ENCODE data around the gene OXNAD1. TPM values are rescaled to one million over a fixed set of nuclear protein-coding genes. Genes with fewer than 3 reads are reported as not detected.
A peak's percentile ranks its signal among the peaks of the same experiment; 100 is the strongest.

OXNAD1 gene, protein sequence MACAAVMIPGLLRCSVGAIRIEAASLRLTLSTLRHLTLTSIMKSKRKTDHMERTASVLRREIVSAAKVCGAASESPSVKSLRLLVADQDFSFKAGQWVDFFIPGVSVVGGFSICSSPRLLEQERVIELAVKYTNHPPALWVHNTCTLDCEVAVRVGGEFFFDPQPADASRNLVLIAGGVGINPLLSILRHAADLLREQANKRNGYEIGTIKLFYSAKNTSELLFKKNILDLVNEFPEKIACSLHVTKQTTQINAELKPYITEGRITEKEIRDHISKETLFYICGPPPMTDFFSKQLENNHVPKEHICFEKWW
- 10 to 100 TPM; 12.8 to 15.4 TPM for total RNA-seq
- long read RNA-seq, transcript OXNAD1-201 (9 exons, 3,929 nt) = major isoform, 7 of 25 reads
- long read RNA-seq, partial matches to known transcripts = 1 of 25 reads
- long read RNA-seq, other reads (novel, unspliced or antisense) = 10 of 25 reads

DNA sequence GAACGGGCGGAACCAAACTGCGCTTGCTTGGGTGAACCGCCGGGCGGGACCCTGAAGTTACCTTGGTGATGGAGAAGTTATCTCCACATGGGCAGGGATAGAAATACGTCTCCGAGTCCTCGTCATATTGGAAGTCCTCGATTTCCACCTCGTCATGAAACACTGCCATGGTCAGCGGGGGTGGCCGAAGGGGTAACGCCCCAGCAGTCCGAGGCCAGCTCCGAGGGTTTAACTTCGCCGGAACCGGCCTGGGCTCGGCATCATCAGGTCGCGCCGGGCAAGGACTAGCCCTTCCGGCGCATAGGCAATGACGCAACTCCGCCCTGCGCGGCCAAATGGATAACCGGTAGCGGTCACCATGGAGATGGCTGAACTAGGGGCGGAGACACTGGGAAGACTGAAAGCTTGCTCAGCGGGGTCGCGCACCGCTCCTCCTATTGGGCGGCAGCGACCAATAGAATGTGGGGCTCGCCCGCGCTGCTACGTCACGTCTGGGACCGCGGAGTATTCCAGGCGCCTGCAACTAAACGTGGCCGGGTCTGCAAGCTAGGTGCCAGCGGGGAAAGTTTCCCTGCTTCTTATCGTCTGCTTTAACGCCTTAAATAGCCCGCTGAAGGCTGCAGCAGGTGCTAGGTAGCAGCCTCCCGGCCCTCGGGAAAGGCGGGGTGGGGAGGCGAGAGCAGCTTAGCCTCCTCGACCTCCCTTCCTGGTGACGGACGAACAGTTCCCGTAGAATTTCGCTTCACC is at the start of gene OXNAD1, which contains the start of gene DPH3:
TSS of gene OXNAD1 (plus strand) at position 505 of the 747 bp plus-strand sequence. CDS start 5,741 bp downstream, outside the sequence.
TSS of gene DPH3 (minus strand) at position 236 of the 747 bp plus-strand sequence. CDS start at position 169, 67 bp downstream.
- intact Hi-C loops (cut with DNase I) = no loop called here
- ATAC-seq (peak; percentile 100), DNase-seq (peak; percentile 100)

DNA sequence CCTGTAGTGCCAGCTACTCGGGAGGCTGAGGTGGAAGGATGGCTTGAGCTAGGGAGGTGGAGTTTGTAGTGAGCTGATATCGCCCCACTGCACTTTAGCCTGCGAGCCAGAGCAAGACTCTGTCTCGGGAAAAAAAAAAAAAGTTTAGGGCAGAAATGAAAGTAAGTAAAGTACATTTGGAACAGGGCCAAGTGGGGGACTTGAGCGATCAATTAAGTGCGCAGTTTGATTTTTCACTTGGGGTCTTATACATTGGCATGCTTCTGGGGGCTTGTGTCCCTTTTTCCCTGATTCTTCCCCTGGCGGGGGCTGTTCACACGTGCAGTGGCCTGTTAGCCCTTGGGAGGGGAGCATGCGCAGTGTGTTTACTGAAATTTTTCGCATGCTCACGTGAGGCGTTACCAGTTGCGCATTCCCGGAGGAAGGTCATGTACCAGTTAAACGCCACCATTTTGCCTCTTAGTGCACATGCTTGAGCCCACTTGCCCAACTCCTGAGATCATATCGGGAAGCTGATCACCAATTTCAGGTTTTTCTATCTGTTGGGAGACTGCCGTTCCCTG is 48.6 kb upstream of the OXNAD1 start:
- intact Hi-C loops (cut with DNase I) = no loop called here
- DNase-seq = no peak
- ATAC-seq = no peak

DNA sequence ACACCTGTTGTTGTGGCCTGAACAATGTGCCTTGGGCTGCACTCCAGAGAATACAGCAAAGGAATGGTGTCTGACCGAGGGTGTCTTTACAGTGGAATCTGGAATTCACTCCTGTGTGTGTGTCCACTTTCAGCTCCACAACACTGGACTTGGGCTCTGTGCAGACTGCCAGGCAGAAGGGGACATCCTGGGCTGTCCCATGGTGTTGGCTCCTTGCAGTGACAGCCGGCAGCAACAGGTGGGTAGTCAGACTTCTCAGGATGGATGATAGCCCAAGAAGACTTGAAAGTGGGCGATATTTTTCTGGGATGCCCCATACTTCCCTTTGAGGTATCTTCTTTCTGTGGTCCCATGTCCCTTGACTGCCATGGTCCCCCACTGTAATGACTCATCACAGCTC is 45.2 kb upstream of the OXNAD1 start:
- ATAC-seq = no peak
- intact Hi-C loops (cut with DNase I) = no loop called here
- no peak for DNase-seq

DNA sequence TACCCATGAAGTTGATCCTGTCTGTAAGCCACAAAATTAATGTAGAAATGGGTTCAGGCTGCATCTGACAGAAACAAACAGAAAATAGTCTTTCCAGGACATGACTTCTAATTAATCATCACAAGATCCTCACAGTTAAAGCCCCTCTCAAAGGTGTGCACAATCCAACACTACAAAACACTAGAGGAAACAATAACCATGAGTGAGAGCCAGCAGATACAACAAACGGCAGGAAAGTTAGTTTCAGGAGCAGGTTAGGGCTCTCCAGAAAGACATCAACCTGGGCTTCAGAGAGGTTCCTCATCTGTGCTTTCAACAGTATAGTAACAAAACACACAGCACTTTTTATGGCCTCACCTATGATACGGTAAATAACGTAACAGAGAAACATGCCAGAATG is 43.0 kb upstream of the OXNAD1 start:
- intact Hi-C loops (cut with DNase I) = no loop called here
- ATAC-seq (no peak), DNase-seq (no peak)

DNA sequence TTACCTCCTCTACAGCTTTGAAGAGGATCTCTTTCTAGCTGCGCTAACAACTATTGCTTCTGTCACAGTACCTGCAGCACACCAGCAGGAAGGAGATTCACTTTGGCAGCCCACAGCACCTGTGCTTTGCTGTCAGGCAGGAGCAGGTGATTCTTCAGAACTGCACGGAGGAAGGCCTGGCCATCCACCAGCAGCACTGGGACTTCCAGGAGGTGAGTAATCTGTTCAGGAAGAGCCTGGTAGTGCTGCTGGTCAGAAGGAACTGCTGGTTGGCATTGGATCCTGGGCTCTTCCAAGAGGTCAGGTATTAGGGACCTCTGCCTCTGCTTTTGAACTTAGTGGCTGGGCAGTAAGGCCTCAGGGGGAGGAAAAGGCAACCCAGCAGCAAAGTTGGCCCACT is 42.5 kb upstream of the OXNAD1 start:
- intact Hi-C loops (cut with DNase I) = no loop called here
- no peak for DNase-seq
- ATAC-seq = no peak

DNA sequence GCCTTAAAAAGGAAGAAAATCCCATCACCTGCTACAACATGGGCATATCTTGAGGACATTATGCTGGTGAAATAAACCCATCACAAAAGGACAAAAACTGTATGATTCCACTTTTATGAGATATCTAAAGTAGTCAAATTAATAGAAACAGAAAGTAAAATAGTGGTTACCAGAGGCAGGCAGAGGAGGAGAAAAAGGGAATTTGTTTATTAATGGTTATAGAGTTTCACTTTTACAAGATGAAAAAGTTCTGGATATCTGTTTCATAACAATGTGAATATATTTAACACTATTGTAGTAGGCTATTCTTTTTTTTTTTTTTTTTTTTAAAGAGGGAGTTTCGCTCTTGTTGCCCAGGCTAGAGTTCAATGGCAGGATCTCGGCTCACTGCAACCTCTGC is 40.7 kb upstream of the OXNAD1 start:
- DNase-seq = no peak
- no peak for ATAC-seq
- intact Hi-C loops (cut with DNase I) = no loop called here

DNA sequence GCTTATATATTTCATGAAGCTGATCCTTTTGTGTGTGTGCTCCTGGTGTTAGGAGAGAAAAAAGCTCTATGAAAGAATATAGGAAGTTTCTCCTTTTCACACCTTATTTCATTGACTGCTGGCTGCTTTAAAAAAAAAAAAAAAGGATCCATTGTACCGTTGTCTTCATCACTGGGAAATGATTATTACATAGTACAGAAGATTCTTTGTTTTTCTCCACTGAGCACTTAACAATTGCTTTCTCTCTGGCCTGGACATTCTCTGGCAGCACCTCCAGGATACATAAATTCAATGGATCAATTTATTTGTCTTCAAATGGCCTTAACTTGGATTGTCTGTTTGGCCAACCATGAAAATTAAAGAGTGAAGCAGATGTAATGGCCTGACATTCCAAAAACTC is 37.4 kb upstream of the OXNAD1 start:
- no peak for DNase-seq
- intact Hi-C loops (cut with DNase I) = no loop called here
- ATAC-seq = no peak

DNA sequence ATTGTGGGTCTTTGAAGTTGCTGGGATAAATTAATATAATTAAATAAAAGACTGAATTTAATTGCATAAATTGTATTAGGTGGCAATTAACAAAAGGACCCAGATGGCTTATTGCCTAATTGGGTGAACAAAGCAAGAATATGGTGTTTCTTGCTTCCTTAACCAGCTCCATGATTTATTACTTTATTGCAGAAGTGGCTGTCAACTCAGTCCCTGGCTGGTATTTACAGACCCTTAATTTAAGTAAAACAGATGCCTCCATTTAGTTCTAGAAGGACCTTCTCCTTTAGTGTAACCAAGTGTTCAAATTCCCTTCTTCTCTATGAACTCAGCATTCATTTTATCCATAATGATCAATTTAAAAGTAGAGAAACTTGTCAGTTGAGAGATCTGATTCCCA is 35.3 kb upstream of the OXNAD1 start:
- DNase-seq (no peak), ATAC-seq (no peak)
- intact Hi-C loops (cut with DNase I) = no loop called here

DNA sequence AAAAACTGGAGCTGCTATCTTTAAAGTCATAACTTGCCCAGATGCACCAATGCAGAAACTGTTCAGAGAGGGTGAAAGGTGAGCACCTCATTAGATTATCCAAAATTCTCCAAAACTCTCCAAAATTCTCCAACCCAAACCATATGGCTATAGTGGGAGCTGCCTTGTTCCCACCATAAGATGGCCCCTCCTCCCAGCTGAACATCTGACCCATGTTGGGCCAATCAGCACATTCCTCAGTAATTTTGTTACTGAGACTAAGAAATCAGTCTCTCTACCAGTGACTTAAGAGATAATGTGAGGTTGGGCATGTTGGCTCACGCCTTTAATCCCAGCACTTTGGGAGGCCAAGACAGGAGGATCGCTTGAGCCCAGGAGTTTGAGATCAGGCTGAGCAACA is 33.0 kb upstream of the OXNAD1 start:
- ATAC-seq (no peak), DNase-seq (no peak)
- intact Hi-C loops (cut with DNase I) = no loop called here

DNA sequence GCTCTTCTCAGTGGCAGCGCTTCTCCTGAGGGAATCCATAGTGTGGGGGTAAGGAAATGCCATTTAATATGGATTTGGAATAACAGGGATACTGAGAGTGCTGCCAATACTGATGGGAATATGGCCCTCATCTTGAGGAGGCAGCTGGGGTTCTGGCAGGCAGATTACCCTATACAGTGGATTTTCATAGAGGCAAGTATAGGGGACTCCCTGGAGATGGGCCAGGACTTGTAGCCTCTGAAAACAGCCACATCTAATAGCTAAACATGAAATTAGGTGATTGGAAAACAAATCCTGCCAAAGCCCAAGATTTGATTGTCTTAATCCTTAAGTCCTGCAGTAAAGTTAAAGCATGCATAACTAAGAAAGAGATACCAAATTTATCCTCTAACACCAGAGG is 31.2 kb upstream of the OXNAD1 start:
- DNase-seq = no peak
- intact Hi-C loops (cut with DNase I) = no loop called here
- ATAC-seq = no peak

DNA sequence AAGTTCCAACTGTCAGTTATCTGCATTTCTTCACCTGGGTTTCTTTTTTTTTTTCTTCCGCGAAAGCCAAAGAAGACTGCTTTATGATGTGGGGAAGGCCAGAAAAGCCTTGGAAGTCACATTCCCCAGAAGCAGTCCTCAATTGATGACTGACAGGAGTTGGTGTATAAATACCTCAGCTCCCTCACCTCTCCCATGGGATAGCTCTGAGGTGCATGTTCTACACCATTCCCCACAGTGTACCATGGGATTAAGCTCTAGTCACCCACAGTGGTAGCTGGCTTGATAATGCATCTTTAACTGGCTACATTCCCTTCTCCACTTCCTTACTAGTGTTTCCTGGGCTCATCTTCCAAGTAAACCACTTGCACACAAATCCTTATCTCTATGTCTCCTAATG is 30.7 kb upstream of the OXNAD1 start:
- no peak for ATAC-seq
- no peak for DNase-seq
- intact Hi-C loops (cut with DNase I) = no loop called here

DNA sequence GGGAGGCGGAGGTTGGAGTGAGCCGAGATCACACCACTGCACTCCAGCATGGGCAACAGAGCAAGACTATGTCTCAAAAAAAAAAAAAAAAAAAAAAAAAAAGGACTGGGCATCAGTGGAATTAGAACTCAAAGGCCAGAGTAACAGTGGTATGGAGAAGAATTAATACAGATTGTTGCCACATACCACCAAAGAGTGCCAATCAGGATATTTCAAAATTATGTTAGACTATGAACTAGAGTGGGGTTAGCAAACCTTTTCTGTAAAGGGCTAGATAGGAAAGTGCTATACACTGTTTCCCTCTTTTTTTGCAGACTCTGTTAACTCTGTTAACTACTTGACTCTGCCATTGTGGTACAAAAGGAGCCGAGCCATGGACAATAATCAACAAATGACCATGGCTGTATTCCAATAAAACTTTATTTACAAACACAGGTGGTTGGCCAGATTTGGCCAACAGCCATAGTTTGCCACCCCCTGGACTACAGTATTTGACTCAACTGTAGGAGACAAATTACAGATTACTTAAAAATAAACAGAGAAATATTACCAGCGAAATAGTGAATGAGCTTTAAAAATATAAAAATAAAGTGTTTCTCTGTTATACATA is 28.9 kb upstream of the OXNAD1 start:
- DNase-seq (no peak), ATAC-seq (no peak)
- intact Hi-C loops (cut with DNase I) = no loop called here

DNA sequence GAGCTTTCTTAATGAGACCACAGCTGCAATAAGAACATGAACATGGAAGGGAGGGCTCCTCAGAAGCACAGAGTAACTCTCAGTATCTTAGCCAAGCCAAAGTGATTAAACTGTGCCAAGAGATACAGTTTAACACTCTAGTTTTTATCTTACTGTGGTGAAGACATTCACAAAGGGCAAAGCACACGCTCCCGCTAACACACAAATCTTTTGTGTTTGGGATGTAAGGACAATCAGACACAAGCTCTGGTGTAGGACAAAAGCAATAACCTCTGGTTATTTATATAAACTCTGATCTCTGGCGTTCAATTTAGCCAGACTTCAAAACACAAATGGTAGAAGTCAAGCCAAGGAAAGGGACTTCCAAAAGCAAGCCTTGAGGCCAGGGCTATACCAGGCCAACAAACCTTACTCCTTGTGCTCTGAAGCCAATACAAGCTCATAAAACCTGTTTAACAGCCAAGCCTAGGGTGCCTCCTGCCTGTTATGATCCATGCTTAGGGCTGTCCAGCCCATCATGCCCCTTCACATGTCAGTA is 28.1 kb upstream of the OXNAD1 start:
- intact Hi-C loops (cut with DNase I) = no loop called here
- ATAC-seq (peak; percentile 61 to 83), DNase-seq (no peak)

DNA sequence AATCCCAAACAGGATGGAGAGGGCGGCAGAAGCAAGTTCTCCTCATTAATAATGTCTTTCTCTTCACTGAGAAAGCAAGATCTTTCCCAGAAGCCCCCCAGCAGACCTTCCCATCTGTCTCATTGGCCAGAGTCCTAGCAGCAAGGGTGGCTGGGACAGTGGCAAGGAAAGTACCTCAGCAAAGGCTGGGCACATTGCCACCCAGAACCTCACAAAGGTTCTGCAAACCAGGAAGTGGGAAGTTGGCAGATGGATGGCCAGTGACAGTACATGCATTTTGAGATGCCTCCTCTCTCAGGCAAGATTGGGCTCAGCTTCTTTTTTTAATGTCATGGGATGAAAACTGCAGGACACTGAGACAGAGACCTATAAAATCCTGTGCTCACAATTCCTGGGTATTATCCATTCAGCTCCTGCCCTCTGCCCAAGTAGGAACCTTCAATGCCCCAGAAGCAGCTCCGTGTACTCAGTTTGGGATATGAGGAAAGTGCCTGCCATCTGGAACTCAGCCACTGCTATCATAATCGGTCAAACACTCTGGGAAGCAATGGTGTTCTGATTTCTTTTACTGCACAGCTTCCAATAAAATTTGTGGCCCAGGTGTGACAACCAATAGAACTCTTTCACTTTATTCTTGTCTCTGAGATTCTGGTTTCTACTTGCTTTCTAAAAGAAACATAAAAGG is 25.8 kb upstream of the OXNAD1 start:
- intact Hi-C loops (cut with DNase I) = no loop called here
- DNase-seq = no peak
- ATAC-seq = peak in 1 of 2 donors; percentile 39

DNA sequence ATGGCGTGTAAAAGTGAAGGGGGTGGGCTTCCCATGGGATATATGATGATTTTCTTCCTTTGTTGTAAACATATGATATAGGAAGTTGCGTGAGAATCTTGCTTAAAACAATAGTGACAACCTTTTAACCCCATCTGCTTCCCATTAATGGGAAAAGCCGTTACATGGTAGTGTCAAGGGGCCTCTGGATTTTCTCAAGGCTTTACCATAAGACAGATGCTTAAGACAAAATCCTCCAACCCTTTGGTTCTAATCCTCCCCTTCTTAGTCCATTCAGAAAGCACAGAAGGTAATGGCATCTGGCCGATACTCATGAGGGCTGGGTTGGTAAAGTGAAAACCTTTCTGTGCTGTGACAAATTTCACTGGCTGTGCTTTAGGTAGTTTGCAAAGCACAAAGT is 25.2 kb upstream of the OXNAD1 start:
- no peak for ATAC-seq

DNA sequence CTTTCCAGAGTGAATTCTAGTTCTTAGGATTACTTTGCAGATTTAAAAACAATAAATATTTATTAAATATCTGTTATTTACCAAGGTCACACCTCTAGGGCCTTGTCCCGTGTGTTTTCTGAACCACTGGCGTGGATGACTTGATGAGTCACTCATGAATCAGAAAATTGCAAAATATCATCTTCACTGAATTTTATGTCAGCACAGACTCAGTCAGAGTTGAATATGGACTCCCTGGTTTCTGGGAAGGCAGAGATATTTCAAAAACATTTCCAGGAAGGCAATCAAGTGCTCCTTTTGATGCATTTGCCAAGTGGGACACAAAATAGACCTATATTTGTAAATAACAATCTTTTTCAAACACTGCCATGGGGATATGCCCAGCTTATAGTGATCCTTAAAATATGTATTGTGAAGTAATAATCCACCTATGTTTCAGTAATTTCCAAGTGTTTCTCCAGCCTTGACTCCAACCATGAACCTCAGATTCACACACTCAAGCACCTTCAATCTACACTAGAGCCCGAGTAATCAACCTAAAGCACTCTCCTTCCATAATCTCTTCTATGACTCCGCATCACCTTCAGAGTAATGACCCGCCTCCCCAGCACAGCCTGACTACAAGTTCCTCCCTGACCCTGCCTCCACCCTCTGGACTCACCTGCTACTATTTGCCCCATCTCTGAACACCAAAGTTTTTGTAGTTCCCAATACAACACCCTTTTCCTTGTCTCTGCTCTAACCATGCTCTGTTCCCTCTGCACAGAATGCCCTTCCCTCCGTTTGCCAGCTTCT is 24.6 kb upstream of the OXNAD1 start:
- DNase-seq (no peak), ATAC-seq (peak in 1 of 2 donors; percentile 41)
- intact Hi-C loops (cut with DNase I) = loop anchor here (5.0 to 10.0 kb wide), 2 partner anchors 188 to 616 kb away; no protein-coding TSS in a partner anchor

More for the DNA sequence above, 25.2 kb upstream of the OXNAD1 start:
- no peak for DNase-seq
- intact Hi-C loops (cut with DNase I) = loop anchor here (5.0 to 10.0 kb wide), 2 partner anchors 187 to 615 kb away; no protein-coding TSS in a partner anchor

DNA sequence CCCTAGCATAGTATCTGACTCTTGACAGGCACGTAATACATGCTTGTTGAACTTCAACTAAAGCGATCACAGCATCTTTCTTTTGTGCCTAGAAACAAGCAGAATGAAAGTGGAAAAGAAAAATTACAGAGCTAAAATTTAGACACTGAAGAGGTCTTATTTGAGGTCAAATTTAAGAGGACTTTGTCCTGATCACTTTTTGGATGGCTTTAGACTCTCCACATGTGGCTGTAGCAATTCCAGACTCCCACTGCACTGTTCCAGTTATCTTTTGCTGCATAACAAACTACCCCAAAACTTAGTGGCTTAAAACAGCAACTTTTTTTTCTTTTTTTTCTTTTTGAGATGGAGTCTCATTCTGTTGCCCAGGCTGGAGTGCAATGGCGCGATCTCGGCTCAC is 23.8 kb upstream of the OXNAD1 start:
- intact Hi-C loops (cut with DNase I) = loop anchor here (5.0 to 10.0 kb wide), 2 partner anchors 189 to 616 kb away; no protein-coding TSS in a partner anchor
- ATAC-seq (no peak), DNase-seq (no peak)

DNA sequence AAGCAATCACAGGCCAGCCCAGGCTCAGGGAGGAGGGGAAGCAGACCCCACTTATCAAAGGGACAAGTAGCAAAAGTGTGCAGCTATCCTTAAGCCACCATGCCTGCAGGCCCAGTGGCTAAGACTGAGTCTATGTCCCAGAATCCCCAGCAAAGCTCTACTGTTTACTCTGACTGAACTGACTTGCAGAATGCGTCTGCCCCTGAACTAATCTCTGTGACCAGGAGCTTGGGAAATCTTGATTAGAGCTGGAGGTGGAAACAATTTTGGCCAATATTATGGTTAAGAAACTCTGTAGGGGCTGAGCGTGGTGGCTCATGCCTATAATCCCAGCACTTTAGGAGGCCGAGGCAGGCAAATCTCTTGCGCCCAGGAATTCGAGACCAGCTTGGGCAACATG is 22.8 kb upstream of the OXNAD1 start:
- intact Hi-C loops (cut with DNase I) = loop anchor here (5.0 to 10.0 kb wide), 2 partner anchors 190 to 617 kb away; no protein-coding TSS in a partner anchor
- no peak for ATAC-seq

More for the DNA sequence above, 22.8 kb upstream of the OXNAD1 start:
- no peak for DNase-seq
